Pulmonary artery endothelial cell (primary cell): ENCODE results near the gene SLCO3A1. TPM values are rescaled to one million over a fixed set of nuclear protein-coding genes. Genes with fewer than 3 reads are reported as not detected.

Experiments used
- DNase-seq: peaks from one replicate; pipeline ENCODE4 v3.0.0-alpha.2; 2011; ENCODE audit warnings: low read depth, low spot score
- total RNA-seq: library from RNA; depleted of rRNA; stranded (reverse); fragments of >200 nt; gene quantifications from 2 replicates; pipeline ENCODE4 v1.2.3, GENCODE V29; 2014

The SLCO3A1 gene
- total RNA-seq, 1 donor from 2014 or later: 1.9 TPM

DNA sequence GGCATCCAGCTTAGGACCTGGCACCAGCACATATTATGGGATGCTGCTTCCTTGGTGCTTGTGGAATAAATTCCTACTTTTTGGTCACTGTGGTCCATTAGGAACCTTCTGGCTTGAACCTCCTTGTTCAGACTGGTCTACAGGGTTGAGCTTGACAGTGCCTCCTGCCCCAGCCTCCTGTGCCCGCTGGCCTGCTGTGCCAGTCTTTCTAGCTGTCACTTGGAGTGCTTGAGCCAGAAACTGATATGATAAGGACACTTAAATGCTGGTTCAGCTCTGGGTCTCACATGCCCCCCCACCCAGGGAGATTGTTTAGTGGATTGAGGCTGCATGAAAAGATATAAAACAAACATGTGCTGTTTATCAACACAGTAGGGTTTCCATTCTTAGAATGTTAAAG, 147.8 kb downstream of the SLCO3A1 start:
- no peak for DNase-seq

DNA sequence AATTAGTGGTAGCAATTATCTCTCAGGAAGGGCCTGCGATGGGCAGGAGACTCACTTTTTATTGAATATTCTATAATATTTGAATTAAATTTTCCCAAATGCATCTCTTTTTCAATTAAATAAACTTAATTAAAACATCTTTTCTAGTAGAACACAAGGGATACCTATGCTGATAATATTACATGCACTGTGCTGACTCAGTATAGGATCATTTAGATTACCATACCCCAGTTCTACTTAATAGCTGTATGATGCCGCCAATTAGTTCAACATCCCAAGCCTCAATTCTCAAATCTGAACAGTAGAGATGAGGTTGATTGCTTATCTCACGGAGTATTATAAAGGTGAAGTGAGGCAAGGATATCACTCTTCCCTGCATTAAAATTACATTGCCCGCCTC, 149.2 kb downstream of the SLCO3A1 start:
- DNase-seq: no peak

DNA sequence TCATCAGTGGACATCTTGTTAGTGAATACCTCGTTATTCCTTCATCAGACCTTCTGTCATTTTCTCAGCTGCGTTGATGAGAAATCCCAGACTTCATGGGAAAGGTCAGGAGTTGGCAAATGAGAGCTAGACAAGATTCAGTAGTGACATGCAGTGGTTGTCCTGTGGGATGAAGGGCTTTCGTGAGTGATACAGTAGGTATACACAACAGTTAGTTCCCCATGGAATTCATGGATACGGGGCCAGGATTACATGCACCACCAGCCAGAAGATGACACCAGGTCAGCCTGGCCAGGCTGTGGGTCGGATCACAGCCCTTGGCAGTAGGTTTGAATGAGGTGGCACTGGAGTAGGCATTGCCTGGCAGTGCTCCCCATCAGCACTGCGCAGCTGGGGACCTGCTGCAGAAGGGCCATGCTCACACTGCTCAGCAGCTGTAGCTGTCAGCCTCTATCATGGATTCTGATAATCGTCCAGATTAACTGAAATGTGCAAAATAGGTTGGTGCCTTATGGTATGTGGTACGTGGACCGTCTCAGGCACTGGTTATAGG, 150.1 kb downstream of the SLCO3A1 start:
- DNase-seq: no peak

GRCh38 chr15:92005154-92005553, 151.6 kb downstream of the SLCO3A1 start:
- no peak for DNase-seq

DNA sequence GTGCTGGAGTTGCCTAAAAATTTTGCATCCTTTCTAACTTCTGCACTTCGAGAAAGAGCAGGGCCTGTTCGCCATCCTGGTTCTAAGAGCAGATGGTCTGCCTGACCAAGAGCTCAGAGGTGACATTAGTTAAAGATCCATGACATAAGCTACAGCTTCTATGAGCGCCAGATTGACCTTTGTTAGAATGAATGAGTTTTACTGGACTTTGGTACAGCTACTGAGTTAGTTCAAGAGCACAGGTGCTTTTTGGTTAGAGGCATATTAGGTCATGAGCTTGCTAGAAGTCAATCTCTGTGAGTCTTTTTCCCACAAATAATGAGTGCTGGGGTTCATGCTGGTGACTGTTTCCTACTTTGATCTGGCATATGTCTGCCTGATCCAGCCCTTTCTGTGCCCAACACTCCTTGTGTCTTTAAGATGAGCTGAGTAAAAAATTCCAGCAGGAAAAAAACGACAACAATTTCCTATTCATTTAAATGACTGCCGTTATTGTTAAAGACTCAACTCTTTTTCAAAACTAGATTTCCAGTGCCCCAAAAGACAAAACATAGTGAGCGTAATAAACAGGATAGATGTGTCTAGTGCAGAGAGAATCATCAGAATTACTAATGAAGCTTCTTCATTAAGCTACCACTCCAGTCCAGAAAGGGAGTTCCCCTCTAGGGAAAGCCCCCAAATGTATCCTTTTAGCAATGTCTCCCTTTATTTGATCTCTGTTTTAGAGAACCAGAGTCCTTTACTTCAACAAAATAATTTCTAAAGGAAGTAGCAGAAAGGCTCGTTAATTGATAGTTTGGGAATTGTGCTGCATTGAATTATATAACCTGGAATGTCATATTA, 152.9 kb downstream of the SLCO3A1 start:
- DNase-seq: no peak

GRCh38 chr15:92009162-92009561, 155.7 kb downstream of the SLCO3A1 start:
- no peak for DNase-seq

- DNase-seq: no peak
These were observed 158.3 kb downstream of the SLCO3A1 start for GRCh38 chr15:92011611-92012367.

GRCh38 chr15:92012368-92012629, 158.8 kb downstream of the SLCO3A1 start:
- no peak for DNase-seq

DNA sequence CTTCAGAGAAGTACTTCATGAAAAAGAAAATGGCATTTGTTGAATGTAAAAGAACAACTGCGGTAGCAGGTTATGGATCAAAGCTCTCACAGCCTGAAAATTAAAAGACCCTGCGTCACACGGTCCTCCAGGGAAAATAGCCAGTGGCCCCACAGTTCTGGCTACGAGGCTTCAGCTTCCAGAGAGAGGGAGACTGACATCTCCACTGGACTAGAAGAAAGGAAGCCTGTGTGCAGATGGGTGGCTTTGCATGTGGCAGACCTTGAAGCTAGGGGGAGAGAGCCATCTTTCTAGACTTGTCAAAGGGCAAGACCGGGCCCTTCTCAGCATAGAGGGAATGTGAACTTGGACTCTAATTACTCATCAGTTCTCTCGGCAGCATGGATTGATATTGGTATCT, 159.4 kb downstream of the SLCO3A1 start:
- no peak for DNase-seq

GRCh38 chr15:92014281-92015030, 160.9 kb downstream of the SLCO3A1 start:
- DNase-seq: no peak

- no peak for DNase-seq
These were observed 164.5 kb downstream of the SLCO3A1 start for GRCh38 chr15:92017882-92018534.

DNA sequence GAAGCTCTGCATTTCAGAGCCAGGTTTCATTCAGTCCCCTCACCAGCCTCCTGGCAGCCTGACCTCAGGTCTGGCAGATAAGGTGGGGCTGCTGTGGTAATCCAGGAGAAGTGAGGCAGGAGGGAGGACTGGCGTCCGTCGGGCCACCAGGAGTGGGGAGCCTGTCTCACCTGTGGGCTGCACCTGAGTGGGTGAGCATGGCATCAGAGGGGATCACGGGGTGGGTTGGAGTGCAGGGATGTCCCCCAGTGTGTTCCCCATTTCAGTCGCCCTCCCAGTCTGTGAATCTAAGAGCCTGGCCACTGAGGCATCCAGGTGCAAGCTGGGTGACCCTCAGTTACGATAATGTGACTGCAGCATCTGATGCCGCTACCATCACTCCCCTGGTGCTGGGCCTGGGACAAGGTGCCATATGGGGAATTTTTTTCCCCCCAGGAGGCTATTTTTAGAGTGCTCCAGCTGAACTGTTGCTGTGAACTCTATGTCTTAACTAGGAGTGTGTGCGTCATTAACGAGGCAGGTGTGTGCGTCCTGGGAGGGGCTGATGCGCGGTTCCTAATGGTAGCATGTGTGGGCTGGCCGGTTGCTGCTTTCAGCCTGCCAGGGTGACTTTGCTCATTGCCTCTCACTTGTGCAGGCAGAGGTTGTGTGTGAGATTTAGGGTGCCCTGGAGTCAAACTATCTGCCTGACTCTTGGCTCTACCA, 165.2 kb downstream of the SLCO3A1 start:
- DNase-seq: no peak

DNA sequence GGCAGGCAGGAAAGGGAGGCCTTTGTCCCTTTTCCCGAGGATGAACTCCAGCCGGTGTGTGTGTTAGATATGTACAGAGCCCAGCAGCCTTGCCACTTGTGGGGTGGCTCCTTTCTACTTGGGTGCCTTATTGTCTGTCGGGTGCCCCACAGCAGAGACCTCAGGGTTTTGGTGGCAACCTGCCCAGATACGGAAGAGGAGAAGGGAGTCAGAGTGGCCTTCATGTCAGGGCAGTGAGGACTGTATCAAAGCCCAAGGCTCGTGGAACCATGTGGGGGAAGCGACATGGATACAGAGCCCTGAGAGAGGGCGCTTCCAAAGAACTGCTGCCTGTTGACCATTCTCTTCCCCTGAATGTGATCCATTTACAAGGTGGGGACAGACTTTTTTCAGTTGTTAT, 166.2 kb downstream of the SLCO3A1 start:
- DNase-seq: no peak

DNA sequence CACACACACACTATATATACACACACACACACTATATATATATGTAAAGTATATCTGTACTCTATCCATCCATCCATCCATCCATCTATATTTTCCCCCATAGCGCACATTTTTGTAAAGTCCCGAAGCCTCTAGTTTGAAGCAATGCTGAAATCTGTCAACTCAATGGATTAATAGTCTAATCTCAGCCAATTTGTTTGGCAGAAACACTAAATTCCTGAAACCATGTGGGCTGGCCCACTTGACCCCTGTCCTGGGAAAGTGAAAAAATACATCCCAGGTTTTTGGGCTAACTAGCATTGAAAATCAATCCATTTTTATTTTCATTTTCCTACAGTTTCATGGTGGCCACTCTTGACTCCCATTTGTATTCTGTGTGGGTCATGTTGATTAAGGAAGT, 166.7 kb downstream of the SLCO3A1 start:
- DNase-seq: no peak

DNA sequence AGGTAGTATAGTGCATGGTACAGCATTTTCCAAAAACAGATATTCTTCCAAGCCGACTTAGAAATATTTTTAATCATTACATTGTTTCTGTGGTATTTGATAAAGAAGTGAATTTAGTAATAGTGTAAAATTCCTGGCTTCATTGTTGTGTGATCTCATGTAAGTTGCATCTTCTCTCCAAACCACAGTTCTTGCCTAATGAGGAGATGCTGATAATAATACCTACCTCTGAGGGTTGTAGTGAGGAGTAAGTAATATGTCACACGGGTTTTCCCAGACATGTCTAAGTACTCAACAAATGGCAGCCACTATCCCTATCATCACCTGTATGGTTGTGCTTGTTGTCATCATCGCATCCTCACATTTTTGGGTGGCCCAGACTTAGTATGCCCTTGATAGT, 167.3 kb downstream of the SLCO3A1 start:
- no peak for DNase-seq

DNA sequence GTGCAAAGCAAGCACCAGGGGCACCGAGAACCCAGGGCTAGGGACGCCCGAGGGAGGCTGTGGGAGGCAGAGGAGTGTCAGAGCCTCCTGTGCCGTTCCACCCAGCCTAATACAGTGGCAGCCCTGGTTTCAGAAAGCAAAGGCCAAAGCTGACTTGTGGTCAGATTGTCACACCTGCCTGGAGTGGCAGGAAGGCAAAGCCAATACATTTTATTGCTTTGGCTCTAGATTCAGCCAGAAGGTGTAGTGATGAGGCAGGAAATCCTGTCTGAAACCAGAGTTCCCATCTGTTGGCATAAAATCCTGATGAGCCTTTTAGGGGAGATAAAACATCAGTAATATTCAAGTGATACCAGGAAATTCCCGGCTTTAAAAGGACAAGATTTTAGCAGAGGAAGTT, 168.3 kb downstream of the SLCO3A1 start:
- no peak for DNase-seq

GRCh38 chr15:92023965-92024364, 170.5 kb downstream of the SLCO3A1 start:
- DNase-seq: no peak

DNA sequence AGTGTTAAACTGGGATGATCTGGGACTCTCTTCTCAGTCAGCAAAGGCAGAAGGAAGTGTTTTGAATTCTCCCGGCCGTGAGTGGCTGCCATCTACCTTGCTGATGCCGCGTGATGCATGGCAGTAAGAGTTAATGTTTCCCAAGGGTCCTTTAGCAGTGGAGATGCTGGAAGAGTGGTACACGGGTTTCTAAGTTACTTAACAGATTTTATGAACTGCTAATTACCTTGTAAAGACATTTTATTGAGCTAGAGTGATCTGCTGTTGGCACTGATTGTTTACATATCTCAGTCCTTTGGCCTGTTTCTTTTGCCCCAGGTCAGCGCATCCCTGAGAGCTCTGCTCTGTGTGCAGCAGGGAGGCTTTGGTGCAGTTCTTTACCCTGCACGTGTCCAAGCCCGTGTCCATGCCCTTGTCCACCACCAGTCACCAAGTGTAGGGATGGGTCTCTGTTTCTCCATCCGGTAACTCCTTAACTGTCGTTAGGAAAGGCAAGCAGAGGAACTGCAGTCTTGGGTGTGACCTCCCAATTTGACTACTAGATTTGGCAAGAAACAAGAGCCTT, 172.3 kb downstream of the SLCO3A1 start:
- no peak for DNase-seq

DNA sequence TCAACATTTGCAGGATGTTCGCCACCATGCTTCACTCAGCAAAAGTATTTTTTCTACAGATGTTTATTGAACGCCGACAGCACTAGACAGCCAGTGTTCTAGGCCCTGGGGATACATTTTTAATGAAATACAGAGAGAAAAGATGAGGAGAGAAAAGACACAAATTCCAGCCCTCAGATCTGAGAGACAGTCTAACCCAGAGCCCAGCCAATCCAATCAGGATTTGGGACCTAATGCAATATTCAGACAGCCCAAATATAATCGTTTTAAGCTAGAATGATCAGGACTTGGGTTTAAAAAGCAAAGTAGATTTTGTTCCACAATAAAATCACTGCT, 174.8 kb downstream of the SLCO3A1 start:
- no peak for DNase-seq

GRCh38 chr15:92029767-92030166, 176.3 kb downstream of the SLCO3A1 start:
- DNase-seq: no peak

DNA sequence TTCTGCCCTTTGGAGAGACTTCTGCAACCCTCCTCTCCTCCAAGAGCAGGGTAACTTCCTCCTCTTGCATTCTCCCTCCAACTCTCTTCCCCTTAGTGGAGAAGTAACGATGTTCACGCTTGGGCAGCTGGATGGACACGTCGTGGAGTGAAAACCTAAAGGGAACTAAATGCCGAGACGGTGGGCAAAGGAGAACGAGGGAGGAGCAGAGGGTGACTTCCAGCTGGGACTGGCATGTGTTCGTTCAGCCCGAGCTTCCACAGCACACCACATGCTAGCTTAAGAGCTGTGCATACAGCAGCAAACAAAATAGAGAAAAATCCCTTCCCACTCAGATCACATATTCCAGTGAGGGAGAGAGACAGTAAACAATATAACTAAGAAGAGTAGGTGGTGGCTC, 179.8 kb downstream of the SLCO3A1 start:
- no peak for DNase-seq
